ENCODE results near the gene ZNF607.

GRCh38 chr19:37719111-37719926 is at the start of gene ZNF607:
- TF ChIP-seq CTCF (IDR thresholded peaks at IDR 0.05) (peak; percentile 56 to 69 (median 62)), POLR2A (IDR thresholded peaks at IDR 0.05) (peak in 1 of 2 donors; percentile 57)
